MCF 10A (cell line): ENCODE measurements around the gene RRBP1. TPM values are rescaled to one million over a fixed set of nuclear protein-coding genes. Genes with fewer than 3 reads are reported as not detected.

ENCODE experiments used
- BruUV-seq: library from RNA; stranded (reverse); fragments of 400-500 nt; replicated peaks from 2 replicates; lab custom pipeline; 2021; lab: Mats Ljungman, UMichigan
- CTCF ChIA-PET: fragments of 300-600 bp; sonication (Branson Sonifier 250); formaldehyde crosslinking; extraction: SDS; loops from one replicate; lab custom pipeline; 2021; ENCODE audit warnings: antibody characterized with exemption, inconsistent platforms; lab: Yijun Ruan, JAX
- POLR2A ChIA-PET: fragments of 300-600, 350-650 bp; sonication (Branson Sonifier 250); formaldehyde crosslinking; extraction: SDS; loops from one replicate; lab custom pipeline; 2020; ENCODE audit warnings: antibody characterized with exemption, inconsistent platforms; lab: Yijun Ruan, JAX
- DNase-seq: peaks from one replicate; pipeline ENCODE4 v3.0.0-alpha.2; 2018; ENCODE audit not compliant: unreplicated experiment
- H3K27ac Mint-ChIP-seq: one replicate; pipeline ENCODE4 v1.8.0; 2022; ENCODE audit warnings: mild to moderate bottlenecking, low read depth, mixed read lengths; ENCODE audit not compliant: unreplicated experiment
- H3K27me3 Mint-ChIP-seq: one replicate; pipeline ENCODE4 v1.8.0; 2022; ENCODE audit warnings: mixed read lengths; ENCODE audit not compliant: insufficient read depth, unreplicated experiment
- H3K36me3 Mint-ChIP-seq: one replicate; pipeline ENCODE4 v1.8.0; 2022; ENCODE audit warnings: mild to moderate bottlenecking, moderate library complexity, mixed read lengths; ENCODE audit not compliant: insufficient read depth, unreplicated experiment
- H3K4me1 Mint-ChIP-seq: one replicate; pipeline ENCODE4 v1.8.0; 2022; ENCODE audit warnings: mixed read lengths; ENCODE audit not compliant: insufficient read depth, unreplicated experiment
- H3K4me3 Mint-ChIP-seq: one replicate; pipeline ENCODE4 v1.8.0; 2022; ENCODE audit warnings: mild to moderate bottlenecking, moderate library complexity, mixed read lengths; ENCODE audit not compliant: unreplicated experiment
- H3K9me3 Mint-ChIP-seq: one replicate; pipeline ENCODE4 v1.8.0; 2022; ENCODE audit warnings: mixed read lengths; ENCODE audit not compliant: unreplicated experiment
- CTCF ChIP-seq: fragments of 200-600 bp; IDR thresholded peaks from one replicate; pipeline ENCODE4 v1.8.0; 2022; ENCODE audit warnings: antibody characterized with exemption, mild to moderate bottlenecking; ENCODE audit not compliant: unreplicated experiment
- intact Hi-C: fragments of 100-400 bp; cut with micrococcal nuclease; formaldehyde crosslinking; loops from 2 replicates; pipeline ENCODE4 v1.14.1; 2022
- total RNA-seq: library from RNA; stranded (reverse); gene quantifications from 2 replicates; pipeline ENCODE4 v1.2.3, GENCODE V29; 2022

Gene RRBP1
- total RNA-seq, 1 experiment from 2014 or later = 203 TPM

GRCh38 chr20:17625246-17626051, 56.6 kb downstream of the RRBP1 start:
- ChIA-PET CTCF (interaction anchor here (0.6 to 1.1 kb wide), 7 partner anchors 31 to 360 kb away, joined by 3 to 5 read pairs (median 3); no protein-coding TSS in a partner anchor), POLR2A (no interaction called here)
- intact Hi-C loops = no loop called here
- Mint-ChIP-seq H3K27me3 (no peaks in the 10 kb centered on the region), H3K4me3 (no peak overlapping the region), H3K9me3 (no peaks in the 10 kb centered on the region), H3K27ac (no peak overlapping the region), H3K4me1 (no peaks in the 10 kb centered on the region), H3K36me3 (peaks cover 56% of the 10 kb centered on the region)
- no peak for TF ChIP-seq CTCF
- DNase-seq = no peak
- BruUV-seq = no TSS peak

- Mint-ChIP-seq H3K36me3 (peaks cover 61% of the 10 kb centered on the region), H3K4me1 (no peaks in the 10 kb centered on the region), H3K9me3 (no peaks in the 10 kb centered on the region), H3K27ac (no peak overlapping the region), H3K27me3 (no peaks in the 10 kb centered on the region), H3K4me3 (no peak overlapping the region)
- no peak for DNase-seq
- intact Hi-C loops = no loop called here
- BruUV-seq = no TSS peak
- POLR2A ChIA-PET = no interaction called here
- CTCF ChIA-PET = interaction anchor here (0.6 to 1.1 kb wide), 4 partner anchors 31 to 361 kb away, joined by 3 read pairs; no protein-coding TSS in a partner anchor
- no peak for TF ChIP-seq CTCF
Measured at GRCh38 chr20:17624551-17625245, 57.3 kb downstream of the RRBP1 start.

- Mint-ChIP-seq H3K4me1 (no peaks in the 10 kb centered on the region), H3K9me3 (no peaks in the 10 kb centered on the region), H3K36me3 (peaks cover 54% of the 10 kb centered on the region), H3K27me3 (no peaks in the 10 kb centered on the region), H3K27ac (no peak overlapping the region), H3K4me3 (no peak overlapping the region)
- ChIA-PET POLR2A (no interaction called here), CTCF (interaction anchor here (0.5 to 1.4 kb wide), 3 partner anchors 270 to 361 kb away, joined by 3 to 5 read pairs (median 4); no protein-coding TSS in a partner anchor)
- intact Hi-C loops = no loop called here
- TF ChIP-seq CTCF = no peak
- no peak for DNase-seq
- no TSS peak for BruUV-seq
Measured at GRCh38 chr20:17624070-17624469, 58.0 kb downstream of the RRBP1 start.
